Cardiac fibroblast (primary cell): ENCODE results near the gene SAMD11.

Source experiments
- DNase-seq, 2 donors: peaks; one replicate each; pipeline versions ENCODE4 v3.0.0 to v3.0.0-alpha.2; 2010; ENCODE audit warnings: low read depth in 2 of 2
- H3K4me3 ChIP-seq, 2 donors: replicated peaks in 1 of 2; 1 replicate in 1 of 2; 2 replicates in 1 of 2; pipeline ENCODE4 v1.5.1; 2011; ENCODE audit warnings: low read depth in 2 of 2, low read length in 2 of 2, mild to moderate bottlenecking in 2 of 2, moderate library complexity in 1 of 2
- TF ChIP-seq, protein P1 (sequence below): IDR thresholded peaks from one replicate; pipeline ENCODE4 v1.5.1; 2011; ENCODE audit warnings: low read depth, mild to moderate bottlenecking, low read length, inconsistent platforms

The SAMD11 gene

DNA sequence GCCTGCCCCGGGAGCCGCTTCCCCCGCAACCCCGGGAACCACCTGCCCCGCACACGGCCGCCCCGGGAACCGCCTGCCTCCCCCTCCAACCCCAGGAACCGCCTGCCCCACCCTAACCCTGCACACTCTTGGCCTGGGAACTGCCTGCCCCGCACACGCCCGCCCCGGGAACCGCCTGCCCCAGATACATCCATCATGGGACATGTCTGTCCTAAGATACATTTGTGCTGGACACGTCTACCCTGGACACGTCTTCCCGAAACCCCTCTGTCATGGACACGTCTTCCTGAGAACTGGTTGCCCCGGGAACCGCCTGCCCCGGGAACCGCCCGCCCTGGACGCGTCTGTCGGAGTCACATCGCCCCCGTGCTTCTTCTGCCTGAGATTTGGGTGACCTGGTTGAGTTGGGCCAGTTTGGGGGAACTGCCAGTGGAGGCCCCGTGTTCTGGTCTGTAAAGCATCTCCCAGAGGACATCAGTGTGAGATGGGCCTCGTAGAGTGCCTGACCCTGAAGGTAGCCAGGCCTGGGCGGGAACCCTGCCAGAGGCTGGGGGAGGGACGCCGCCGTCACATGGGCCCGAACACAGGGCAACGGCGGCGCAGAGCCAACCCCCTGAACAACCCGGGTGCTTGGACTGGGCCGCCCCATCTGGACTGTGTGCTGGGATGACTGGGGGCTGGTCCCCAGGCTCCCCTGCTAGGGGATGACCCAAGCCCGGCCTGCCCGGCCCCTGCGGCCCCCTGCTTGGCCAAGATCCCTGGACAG lies 54.5 kb downstream of the SAMD11 start:
- TF ChIP-seq, protein P1, sequence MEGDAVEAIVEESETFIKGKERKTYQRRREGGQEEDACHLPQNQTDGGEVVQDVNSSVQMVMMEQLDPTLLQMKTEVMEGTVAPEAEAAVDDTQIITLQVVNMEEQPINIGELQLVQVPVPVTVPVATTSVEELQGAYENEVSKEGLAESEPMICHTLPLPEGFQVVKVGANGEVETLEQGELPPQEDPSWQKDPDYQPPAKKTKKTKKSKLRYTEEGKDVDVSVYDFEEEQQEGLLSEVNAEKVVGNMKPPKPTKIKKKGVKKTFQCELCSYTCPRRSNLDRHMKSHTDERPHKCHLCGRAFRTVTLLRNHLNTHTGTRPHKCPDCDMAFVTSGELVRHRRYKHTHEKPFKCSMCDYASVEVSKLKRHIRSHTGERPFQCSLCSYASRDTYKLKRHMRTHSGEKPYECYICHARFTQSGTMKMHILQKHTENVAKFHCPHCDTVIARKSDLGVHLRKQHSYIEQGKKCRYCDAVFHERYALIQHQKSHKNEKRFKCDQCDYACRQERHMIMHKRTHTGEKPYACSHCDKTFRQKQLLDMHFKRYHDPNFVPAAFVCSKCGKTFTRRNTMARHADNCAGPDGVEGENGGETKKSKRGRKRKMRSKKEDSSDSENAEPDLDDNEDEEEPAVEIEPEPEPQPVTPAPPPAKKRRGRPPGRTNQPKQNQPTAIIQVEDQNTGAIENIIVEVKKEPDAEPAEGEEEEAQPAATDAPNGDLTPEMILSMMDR: no peak
- no peak overlapping the region for H3K4me3 ChIP-seq
- no peak for DNase-seq

DNA sequence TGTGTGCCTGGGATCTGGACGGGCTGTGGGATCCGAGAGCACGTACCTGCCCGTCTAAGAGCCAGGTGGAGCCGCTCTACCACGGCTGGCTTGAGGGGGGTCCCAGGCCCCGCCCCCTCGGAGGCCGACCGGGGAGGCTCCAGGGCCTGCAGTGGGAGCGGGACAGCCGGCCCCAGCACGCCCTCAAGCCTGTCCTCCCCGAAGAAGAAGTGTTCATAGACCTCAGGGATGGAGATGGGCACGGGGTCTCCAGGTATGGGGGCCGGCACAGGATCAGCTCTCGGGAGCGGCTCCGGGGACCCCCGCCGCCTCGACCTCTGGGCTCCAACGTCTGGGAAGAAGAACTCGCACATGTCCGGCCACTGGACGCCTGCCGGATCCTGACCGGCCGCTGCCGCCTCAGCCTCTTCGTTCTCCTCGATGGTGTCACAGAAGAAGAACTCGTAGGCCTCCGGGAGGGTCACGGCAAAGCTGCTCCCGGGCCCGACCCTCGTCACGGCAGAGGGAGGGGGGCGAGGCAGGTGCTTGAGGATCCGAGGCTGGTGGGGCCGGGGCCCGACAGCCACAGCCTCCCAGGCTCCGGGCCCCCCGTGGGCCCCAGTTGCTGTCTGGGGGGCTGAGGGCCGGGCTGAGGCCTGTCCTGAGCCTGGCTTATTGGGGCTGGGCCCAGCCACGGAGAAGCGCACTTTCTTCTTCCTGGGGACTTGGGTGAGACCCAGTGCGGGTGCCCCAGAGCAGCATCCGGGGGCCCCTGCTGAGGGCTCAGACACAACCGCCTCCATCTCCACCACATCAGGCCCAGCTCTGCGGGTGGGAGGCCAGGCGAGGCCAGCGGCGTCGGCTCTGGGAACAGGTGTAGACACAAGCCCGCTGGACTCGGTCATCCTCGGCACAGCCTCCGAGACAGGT lies 55.4 kb downstream of the SAMD11 start:
- TF ChIP-seq, protein P1: no peak
- no peak overlapping the region for H3K4me3 ChIP-seq
- no peak for DNase-seq

DNA sequence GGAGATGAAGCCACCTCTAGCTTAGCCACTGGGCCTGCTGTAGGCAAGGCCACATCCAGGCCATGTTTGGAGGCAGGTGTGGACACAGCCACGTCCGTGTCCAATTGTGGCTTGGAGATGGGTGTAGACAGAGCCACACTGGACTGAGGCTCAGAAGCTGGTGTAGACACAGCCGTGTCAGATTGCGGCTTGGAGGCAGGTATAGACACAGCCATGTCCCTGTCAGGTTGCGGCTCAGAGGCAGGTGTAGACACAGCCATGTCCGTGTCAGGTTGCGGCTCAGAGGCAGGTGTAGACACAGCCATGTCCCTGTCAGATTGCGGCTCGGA lies 56.0 kb downstream of the SAMD11 start:
- TF ChIP-seq, protein P1: no peak
- no peak for DNase-seq
- H3K4me3 ChIP-seq: no peak overlapping the region

DNA sequence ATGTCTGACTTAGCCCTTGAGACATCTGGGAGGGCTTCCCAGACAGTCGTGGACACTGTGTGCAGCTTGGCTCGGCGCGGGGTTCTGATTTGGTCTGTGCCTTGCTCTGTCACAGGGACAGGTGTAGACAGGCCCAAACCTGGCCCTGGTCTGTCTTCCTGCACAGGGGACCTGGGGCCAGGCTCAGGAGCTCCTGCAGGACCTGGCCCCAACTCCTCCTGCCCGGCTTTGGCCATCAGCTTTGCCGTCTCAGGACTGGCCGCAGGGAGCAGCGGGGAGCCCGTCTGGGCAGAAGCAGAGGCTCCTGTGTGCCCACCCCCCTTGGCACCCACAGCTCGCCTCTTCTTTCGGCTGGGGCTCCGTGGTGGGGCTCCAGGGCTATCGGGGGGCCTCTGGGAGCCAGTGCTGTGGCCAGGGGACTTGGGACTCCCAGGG lies 56.4 kb downstream of the SAMD11 start:
- TF ChIP-seq, protein P1: no peak
- H3K4me3 ChIP-seq: peak overlapping the region in 1 of 2 donors; percentile 7
- DNase-seq: no peak

DNA sequence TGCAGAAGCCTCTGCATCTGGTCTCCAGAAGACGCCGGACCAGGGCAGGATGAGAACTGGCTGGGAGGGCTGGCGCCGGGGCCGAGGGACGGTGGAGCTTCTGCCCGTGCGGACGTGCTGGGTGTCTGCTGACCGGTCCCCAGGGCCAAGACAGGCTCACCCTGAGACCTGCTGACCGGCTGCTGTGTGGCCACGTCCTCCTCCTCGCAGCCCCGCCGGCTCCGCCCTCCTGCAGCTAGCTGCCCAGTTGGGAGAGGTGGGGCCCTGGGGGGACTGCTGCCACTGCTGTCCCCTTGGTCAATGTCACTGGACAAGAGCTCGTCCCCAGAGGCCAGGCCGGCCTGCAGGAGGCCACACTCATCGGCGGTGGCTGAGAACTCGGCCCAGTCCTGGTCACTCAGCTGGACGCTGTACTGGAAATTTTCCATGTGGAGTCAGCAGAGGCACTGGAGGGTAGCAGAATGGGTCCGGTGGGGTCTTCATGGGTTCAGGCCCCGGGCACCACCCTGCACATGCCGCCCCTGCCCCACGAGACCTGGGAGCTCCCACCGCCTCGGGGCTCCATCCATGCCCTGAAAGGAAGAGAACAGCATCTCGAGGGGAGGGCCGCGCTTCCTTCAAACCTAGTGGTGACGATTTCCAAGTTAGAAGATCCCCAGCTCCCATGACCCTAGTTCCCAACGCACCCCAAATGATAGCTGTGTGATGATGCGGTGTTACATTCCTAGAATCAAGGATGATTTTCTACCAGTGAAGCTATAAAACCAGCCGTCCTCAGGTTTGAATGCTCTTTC lies 57.1 kb downstream of the SAMD11 start:
- no peak for DNase-seq
- H3K4me3 ChIP-seq: peak overlapping the region in 1 of 2 donors; percentile 7
- TF ChIP-seq, protein P1: no peak

DNA sequence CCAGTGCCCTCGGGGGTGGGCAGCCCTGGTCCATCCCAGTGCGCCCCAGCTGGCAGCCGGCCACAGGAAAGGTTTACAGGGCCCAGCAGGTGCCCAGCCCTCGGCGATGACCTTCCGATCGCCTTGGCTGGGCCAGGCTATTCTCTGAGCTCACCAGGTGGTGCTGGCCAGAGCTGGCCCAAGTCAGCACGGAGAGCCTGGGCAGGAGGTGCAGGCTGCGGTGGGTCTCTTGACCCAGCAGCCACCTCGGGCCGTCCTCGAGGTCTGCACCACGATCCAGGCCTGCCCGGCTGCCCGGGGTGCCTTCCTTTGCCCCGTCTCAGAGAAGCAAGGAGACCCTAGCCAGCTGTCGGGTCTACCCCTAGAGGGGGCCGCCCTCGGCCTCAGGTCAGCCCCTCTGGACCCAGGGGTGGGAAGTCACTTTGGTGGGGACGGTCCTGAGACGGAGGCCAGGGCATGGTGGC lies 57.8 kb downstream of the SAMD11 start:
- TF ChIP-seq, protein P1: no peak
- no peak overlapping the region for H3K4me3 ChIP-seq
- DNase-seq: no peak
